Iris pigment epithelial cell (primary cell): Measurements from ENCODE around the gene ITGAE.
"Not testable (repeated sequence)": the region's sequence is repeated elsewhere in the genome, so short reads cannot be mapped to it uniquely, and the experiment has no call there.

Experiments used
- DNase-seq: peaks from one replicate; pipeline ENCODE4 v3.0.0-alpha.2; 2011; ENCODE audit warnings: low read depth

Gene ITGAE

GRCh38 chr17:3728099-3728498 is 72.9 kb downstream of the ITGAE start:
- DNase-seq: not testable (repeated sequence)

GRCh38 chr17:3727041-3727440 is 73.9 kb downstream of the ITGAE start:
- DNase-seq: no peak

- DNase-seq: no peak
Observed at GRCh38 chr17:3724378-3725077, 76.5 kb downstream of the ITGAE start.

- DNase-seq: peak; percentile 82
Observed at GRCh38 chr17:3723556-3724377, 77.2 kb downstream of the ITGAE start, which contains the start of gene HASPIN. Gene HASPIN (plus strand): TSS chr17:3723903. CDS start chr17:3723936, 33 bp downstream.

GRCh38 chr17:3723188-3723555 is 77.8 kb downstream of the ITGAE start:
- no peak for DNase-seq

GRCh38 chr17:3722716-3723115 is 78.3 kb downstream of the ITGAE start:
- peak; percentile 49 for DNase-seq

GRCh38 chr17:3719265-3719664 is 81.7 kb downstream of the ITGAE start:
- peak; percentile 31 for DNase-seq

GRCh38 chr17:3718201-3718600 is 82.8 kb downstream of the ITGAE start:
- peak; percentile 32 for DNase-seq

- no peak for DNase-seq
Observed at GRCh38 chr17:3715296-3715695, 85.7 kb downstream of the ITGAE start.

- DNase-seq: peak; percentile 60
Observed at GRCh38 chr17:3712811-3713463, 88.1 kb downstream of the ITGAE start.

- peak; percentile 87 for DNase-seq
Observed at GRCh38 chr17:3710951-3711383, 90.0 kb downstream of the ITGAE start.

GRCh38 chr17:3708366-3708765 is 92.6 kb downstream of the ITGAE start:
- DNase-seq: no peak

GRCh38 chr17:3705718-3705984 is 95.3 kb downstream of the ITGAE start:
- not testable (repeated sequence) for DNase-seq

- DNase-seq: no peak
Observed at GRCh38 chr17:3704931-3705717, 95.9 kb downstream of the ITGAE start.

- not testable (repeated sequence) for DNase-seq
Observed at GRCh38 chr17:3702041-3702539, 98.9 kb downstream of the ITGAE start.

GRCh38 chr17:3699951-3700350 is 101.0 kb downstream of the ITGAE start:
- DNase-seq: no peak

- no peak for DNase-seq
Observed at GRCh38 chr17:3698139-3698538, 102.8 kb downstream of the ITGAE start.

GRCh38 chr17:3697103-3697476 is 103.9 kb downstream of the ITGAE start:
- no peak for DNase-seq

GRCh38 chr17:3695723-3696411 is 105.1 kb downstream of the ITGAE start, which contains the start of gene P2RX5:
Gene P2RX5 (minus strand): TSS chr17:3696155. CDS start chr17:3696005, 150 bp downstream.
- DNase-seq: peak; percentile 26

GRCh38 chr17:3695129-3695722 is 105.8 kb downstream of the ITGAE start:
- DNase-seq: no peak

GRCh38 chr17:3693829-3694231 is 107.2 kb downstream of the ITGAE start:
- DNase-seq: no peak
